ENCODE data around the gene CLCNKB.

CLCNKB gene

DNA sequence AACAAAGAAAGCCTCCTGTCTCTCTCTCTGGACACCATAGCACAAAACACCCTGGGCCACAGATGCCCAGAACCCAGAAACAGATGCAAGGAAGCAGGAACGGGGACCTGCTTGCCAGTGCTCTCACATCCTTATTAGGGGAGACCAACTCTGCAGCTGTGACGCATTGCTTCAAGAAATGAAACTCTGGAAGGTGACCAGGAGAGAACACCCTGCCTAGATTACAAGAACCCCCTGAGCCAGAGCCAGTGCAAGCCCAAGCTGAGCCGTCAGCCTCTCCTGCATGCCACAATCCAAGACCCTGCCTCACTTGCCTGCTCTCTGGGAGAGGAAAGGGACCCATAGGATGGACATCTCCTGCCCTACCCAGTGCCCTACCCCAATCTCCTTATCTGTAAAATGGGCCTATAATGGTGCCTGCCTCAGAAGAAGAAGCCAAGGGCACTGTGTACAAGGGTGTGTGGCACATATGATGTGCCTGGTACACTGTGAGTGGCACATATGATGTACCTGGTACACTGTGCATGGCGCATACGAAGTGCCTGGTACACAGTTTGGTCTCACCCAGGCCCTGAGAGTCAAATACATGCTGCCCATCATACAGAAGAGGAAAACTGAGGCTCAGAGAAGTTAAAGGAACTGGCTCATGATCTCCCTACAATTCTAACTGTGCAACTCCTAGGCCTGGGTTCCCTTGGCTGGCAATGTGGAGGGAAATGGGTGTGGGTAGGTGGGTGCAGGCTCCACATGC, 46.7 kb downstream of the CLCNKB start:
- TF ChIP-seq SIN3A (IDR thresholded peaks at IDR 0.05; ENCODE audit: borderline replicate concordance, insufficient read depth, low read length): no peak
- TF ChIP-seq, protein P1, sequence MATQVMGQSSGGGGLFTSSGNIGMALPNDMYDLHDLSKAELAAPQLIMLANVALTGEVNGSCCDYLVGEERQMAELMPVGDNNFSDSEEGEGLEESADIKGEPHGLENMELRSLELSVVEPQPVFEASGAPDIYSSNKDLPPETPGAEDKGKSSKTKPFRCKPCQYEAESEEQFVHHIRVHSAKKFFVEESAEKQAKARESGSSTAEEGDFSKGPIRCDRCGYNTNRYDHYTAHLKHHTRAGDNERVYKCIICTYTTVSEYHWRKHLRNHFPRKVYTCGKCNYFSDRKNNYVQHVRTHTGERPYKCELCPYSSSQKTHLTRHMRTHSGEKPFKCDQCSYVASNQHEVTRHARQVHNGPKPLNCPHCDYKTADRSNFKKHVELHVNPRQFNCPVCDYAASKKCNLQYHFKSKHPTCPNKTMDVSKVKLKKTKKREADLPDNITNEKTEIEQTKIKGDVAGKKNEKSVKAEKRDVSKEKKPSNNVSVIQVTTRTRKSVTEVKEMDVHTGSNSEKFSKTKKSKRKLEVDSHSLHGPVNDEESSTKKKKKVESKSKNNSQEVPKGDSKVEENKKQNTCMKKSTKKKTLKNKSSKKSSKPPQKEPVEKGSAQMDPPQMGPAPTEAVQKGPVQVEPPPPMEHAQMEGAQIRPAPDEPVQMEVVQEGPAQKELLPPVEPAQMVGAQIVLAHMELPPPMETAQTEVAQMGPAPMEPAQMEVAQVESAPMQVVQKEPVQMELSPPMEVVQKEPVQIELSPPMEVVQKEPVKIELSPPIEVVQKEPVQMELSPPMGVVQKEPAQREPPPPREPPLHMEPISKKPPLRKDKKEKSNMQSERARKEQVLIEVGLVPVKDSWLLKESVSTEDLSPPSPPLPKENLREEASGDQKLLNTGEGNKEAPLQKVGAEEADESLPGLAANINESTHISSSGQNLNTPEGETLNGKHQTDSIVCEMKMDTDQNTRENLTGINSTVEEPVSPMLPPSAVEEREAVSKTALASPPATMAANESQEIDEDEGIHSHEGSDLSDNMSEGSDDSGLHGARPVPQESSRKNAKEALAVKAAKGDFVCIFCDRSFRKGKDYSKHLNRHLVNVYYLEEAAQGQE (IDR thresholded peaks at IDR 0.05; ENCODE audit: insufficient read depth in 1 of 2, low read depth in 2 of 2, low read length in 2 of 2): no peak
- TF ChIP-seq TAF1 (IDR thresholded peaks at IDR 0.05; ENCODE audit: borderline replicate concordance, insufficient read depth, low read length): no peak
- no peak for TF ChIP-seq POLR2AphosphoS5 (IDR thresholded peaks at IDR 0.05; ENCODE audit: low read depth, low read length)
- TF ChIP-seq FOXP2 (optimal IDR thresholded peaks at IDR 0.05; ENCODE audit: borderline replicate concordance, extremely low read depth, extremely low read length, insufficient read depth): no peak

- TF ChIP-seq, protein P1 (IDR thresholded peaks at IDR 0.05; ENCODE audit: insufficient read depth in 1 of 2, low read depth in 2 of 2, low read length in 2 of 2): no peak
- no peak for TF ChIP-seq POLR2AphosphoS5 (IDR thresholded peaks at IDR 0.05; ENCODE audit: low read depth, low read length)
- TF ChIP-seq SIN3A (IDR thresholded peaks at IDR 0.05; ENCODE audit: borderline replicate concordance, insufficient read depth, low read length): no peak
- TF ChIP-seq TAF1 (IDR thresholded peaks at IDR 0.05; ENCODE audit: borderline replicate concordance, insufficient read depth, low read length): no peak
- no peak for TF ChIP-seq FOXP2 (optimal IDR thresholded peaks at IDR 0.05; ENCODE audit: borderline replicate concordance, extremely low read depth, extremely low read length, insufficient read depth)
Observed at GRCh38 chr1:16091296-16091695, 47.7 kb downstream of the CLCNKB start.

- TF ChIP-seq TAF1 (IDR thresholded peaks at IDR 0.05; ENCODE audit: borderline replicate concordance, insufficient read depth, low read length) (no peak), POLR2AphosphoS5 (IDR thresholded peaks at IDR 0.05; ENCODE audit: low read depth, low read length) (no peak), SIN3A (IDR thresholded peaks at IDR 0.05; ENCODE audit: borderline replicate concordance, insufficient read depth, low read length) (no peak), FOXP2 (optimal IDR thresholded peaks at IDR 0.05; ENCODE audit: borderline replicate concordance, extremely low read depth, extremely low read length, insufficient read depth) (no peak)
- TF ChIP-seq, protein P1 (IDR thresholded peaks at IDR 0.05; ENCODE audit: insufficient read depth in 1 of 2, low read depth in 2 of 2, low read length in 2 of 2): no peak
Observed at GRCh38 chr1:16092097-16092922, 48.7 kb downstream of the CLCNKB start.

GRCh38 chr1:16092923-16093511, 49.4 kb downstream of the CLCNKB start:
- no peak for TF ChIP-seq POLR2AphosphoS5 (IDR thresholded peaks at IDR 0.05; ENCODE audit: low read depth, low read length)
- TF ChIP-seq FOXP2 (optimal IDR thresholded peaks at IDR 0.05; ENCODE audit: borderline replicate concordance, extremely low read depth, extremely low read length, insufficient read depth): no peak
- no peak for TF ChIP-seq SIN3A (IDR thresholded peaks at IDR 0.05; ENCODE audit: borderline replicate concordance, insufficient read depth, low read length)
- TF ChIP-seq, protein P1 (IDR thresholded peaks at IDR 0.05; ENCODE audit: insufficient read depth in 1 of 2, low read depth in 2 of 2, low read length in 2 of 2): no peak
- no peak for TF ChIP-seq TAF1 (IDR thresholded peaks at IDR 0.05; ENCODE audit: borderline replicate concordance, insufficient read depth, low read length)
